Inferior parietal cortex (tissue), 1 donor: Measurements from ENCODE around the gene GABRP.
"Not testable (repeated sequence)": the region's sequence is repeated elsewhere in the genome, so short reads cannot be mapped to it uniquely, and the experiment has no call there.

ENCODE experiments used
- DNase-seq: peaks from one replicate; pipeline ENCODE4 v3.0.0-alpha.2; 2016; ENCODE audit errors: extremely low spot score

GABRP gene

DNA sequence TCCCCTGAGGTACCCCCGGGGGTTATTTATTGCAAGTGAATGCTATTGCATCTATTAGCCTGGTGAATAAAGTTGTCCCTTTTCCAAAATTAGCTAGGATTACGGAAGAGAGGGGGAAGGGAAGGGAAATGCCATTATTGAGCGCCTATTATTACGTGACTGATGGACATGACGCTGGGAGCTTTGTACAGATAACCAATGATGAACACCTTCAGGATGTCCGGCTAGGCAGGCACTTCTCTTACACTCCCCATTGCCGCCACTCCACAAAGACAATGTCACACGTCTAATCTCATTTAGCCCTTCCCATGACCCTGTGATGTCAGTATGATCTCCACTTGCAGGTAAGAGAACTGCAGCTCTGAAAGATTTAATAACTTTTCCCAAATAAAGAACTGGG, 9.4 kb downstream of the GABRP start:
- no peak for DNase-seq

DNA sequence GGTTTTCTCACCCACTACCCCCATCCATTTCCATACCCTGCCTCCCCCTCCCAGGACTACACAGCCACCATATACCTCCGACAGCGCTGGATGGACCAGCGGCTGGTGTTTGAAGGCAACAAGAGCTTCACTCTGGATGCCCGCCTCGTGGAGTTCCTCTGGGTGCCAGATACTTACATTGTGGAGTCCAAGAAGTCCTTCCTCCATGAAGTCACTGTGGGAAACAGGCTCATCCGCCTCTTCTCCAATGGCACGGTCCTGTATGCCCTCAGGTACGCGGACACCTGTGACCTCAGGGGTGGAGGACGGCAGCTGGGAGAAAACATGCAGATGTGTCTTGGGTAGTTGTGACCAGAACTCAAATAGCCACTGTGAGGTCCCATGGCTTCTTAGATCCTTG, 11.6 kb downstream of the GABRP start:
- no peak for DNase-seq

DNA sequence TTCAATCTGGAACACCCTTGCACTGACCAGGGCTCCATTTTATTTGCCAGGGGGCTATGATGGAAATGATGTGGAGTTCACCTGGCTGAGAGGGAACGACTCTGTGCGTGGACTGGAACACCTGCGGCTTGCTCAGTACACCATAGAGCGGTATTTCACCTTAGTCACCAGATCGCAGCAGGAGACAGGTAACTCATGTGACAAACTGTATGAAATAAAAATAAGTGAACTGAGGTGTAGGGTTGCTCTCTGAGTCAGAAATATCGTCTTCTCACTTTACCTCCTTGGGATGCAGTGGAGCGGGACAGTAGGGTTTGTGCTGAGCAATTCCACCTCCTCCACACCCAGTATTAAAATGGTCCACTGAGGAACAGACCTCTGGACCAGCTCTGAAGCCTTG, 22.1 kb downstream of the GABRP start:
- DNase-seq = no peak

DNA sequence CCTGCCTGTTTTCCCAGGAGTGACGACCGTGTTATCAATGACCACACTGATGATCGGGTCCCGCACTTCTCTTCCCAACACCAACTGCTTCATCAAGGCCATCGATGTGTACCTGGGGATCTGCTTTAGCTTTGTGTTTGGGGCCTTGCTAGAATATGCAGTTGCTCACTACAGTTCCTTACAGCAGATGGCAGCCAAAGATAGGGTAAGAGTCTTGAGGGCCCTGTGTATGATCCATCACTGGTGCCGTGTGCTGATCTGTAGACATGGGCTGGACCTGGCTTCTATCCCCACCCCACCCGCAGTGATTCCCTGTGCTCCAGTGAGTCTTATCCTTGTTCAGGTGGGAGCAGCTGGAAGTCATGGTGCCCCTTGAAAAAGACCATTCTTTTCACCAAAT, 26.0 kb downstream of the GABRP start:
- peak; percentile 32 for DNase-seq

DNA sequence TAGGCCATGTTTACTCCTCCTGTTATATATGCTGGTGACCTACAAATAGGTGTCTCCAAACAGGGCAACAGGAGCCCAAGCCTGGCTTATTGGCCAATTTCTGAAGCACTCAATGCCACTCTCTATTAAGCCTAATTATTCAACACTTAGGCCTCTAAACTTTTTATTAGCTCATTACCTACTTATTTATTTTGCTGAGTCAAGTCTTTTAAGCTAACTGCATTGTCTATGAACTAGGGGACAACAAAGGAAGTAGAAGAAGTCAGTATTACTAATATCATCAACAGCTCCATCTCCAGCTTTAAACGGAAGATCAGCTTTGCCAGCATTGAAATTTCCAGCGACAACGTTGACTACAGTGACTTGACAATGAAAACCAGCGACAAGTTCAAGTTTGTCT, 28.2 kb downstream of the GABRP start:
- DNase-seq = no peak

DNA sequence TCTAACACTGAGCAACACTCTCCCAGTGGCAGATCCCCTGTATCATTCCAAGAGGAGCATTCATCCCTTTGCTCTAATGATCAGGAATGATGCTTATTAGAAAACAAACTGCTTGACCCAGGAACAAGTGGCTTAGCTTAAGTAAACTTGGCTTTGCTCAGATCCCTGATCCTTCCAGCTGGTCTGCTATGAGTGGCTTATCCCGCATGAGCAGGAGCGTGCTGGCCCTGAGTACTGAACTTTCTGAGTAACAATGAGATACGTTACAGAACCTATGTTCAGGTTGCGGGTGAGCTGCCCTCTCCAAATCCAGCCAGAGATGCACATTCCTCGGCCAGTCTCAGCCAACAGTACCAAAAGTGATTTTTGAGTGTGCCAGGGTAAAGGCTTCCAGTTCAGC, 29.7 kb downstream of the GABRP start:
- no peak for DNase-seq

DNA sequence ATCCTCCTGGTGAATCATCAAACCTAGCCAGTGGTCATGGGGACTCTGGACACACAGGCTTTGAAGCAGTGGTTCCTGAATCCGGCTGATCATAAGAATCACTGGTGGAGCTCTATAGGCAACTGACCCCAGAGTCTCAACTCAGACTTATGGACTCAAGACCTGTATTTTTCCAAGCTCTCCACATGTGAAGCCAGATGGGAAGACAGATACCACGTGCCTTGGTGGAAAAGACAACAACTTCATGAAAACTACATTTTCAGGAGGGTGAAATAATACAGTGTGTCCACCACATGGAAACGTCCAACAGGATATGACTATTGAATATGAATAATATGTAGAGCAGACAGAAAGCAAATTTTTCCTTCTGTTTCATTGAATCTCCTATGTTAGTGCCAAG, 33.7 kb downstream of the GABRP start:
- no peak for DNase-seq

DNA sequence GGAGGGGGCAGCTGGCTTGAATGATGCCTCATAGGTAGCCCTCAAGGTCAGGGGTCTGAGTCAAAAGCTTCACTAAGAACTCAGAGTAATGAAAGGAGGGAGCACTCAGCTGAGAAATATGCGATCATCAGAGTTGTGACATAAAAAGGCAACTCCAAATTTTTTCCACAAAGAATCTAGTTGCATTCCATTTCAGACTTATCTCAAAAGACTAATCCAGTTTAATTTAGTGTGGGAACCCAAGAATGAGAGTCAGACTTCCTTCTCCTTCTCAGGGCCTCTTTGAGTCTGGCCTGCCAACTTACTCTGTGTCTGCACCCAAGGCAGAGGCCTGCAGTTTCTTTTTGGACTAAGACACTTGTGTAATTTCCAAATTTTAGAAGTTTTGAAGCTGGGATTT, 34.7 kb downstream of the GABRP start:
- DNase-seq = no peak

DNA sequence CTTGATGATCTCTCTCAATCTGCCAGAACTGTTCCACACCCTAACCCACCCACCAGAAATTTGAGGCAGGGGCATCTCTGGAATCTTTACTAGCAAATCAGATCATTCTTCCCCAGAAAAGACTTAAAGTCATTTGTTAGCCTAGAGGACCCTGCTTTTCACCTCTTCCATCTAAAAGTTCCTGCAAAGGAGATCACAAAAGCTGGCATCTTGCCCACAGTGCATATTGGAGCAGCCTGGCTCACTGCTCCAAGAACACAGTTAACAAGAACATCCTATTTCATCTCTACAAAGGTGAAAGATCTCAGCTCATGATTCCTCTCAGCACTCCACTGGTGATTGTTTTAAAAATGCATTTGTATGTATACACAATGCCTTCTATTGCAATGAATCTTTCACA, 36.3 kb downstream of the GABRP start:
- no peak for DNase-seq

DNA sequence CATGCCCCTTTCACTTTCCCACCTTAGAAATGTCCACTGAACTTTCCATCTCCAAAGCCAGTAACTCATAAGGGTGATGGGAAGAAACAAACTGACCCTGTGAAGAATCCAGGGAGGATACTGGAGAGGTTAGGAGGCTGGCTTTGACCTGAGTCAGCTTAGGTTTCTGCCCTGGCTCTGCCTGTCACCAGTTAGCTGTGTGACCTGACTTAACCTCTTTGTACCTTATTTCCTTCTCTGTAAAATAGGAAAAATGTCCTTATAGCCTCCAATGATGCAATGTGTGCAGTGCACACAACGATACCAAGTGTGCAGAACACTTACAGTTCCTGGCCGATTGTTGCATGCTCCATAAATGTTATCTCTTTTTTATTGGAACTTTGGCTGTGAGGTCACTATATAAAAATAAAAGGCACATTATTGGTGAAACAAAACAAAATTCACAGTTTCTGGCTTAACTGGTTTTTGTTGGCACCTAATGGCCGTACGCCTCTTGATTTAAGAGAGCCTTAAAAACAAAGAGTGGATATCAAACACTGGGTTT, 37.8 kb downstream of the GABRP start:
- DNase-seq = no peak

DNA sequence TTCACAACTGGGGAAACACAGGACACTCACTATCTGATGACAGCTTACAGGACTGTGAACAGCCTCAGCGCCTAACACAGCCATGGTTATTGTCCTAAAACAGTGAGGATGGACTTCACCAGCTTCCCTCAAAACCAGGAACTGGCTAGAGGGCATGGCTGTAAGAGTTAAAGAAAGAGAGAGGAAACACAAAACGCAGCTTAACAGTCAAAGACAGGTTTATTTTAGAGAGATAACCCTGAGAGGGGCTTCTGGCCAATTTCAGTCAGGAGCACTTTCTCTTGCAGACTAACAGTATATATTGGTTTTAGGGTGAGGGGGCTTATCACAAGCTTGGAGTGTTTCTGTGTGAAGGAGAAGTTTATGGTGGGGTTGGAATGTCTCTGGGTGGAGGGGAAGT, 42.6 kb downstream of the GABRP start:
- no peak for DNase-seq

DNA sequence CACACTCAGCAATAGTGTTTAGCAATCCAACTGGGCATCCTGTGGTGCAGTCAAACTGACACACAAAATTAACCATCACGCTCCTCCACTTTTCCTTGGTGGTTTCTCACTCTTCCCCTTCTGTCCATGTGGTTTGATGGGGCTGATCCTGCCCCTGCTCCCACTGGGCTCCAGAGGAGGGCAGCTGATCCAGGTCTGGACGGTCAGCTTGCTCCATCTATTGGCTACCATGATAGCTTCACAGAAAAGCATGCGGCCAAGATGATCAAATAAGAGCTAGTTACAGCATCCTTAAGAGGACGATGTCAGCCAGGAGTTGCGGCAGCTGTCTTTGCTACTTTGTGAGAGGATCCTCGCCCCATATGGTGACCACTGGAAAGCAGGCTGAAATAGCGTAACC, 48.7 kb downstream of the GABRP start:
- no peak for DNase-seq

DNA sequence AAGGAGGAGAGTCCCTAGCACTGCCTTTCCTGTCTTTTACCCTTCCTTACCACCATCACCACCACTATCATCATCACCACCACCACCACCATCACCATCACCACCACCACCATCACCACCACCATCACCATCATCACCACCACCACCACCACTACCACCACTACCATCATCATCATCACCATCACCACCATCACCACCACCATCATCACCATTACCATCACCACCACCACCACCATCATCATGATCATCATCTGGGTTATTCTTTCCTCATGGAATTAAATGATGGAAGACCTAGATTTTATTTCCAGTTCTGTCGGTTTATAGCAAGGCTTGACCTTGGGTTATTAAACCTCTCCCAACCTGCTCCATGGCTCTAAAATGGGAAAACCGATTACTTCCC, 50.5 kb downstream of the GABRP start:
- DNase-seq = not testable (repeated sequence)

DNA sequence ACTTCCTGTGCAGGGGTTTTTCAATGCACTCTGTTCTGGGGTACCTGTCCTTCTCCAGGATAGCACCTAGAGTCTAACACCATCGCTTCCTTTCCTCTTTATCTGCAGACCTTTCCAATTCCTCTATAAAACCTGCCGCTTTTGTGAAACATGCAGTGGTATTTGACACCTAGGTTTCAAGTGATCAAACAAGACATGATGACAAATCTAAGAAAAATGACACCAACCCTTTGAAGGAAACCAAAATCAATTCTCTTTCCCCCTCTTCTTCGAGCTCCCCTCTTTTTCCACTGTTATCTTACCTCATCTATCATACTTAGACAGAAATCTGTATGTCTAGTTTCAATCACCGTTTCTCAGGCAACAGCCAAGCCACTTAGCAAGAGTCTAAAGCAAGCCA, 52.7 kb downstream of the GABRP start:
- no peak for DNase-seq

DNA sequence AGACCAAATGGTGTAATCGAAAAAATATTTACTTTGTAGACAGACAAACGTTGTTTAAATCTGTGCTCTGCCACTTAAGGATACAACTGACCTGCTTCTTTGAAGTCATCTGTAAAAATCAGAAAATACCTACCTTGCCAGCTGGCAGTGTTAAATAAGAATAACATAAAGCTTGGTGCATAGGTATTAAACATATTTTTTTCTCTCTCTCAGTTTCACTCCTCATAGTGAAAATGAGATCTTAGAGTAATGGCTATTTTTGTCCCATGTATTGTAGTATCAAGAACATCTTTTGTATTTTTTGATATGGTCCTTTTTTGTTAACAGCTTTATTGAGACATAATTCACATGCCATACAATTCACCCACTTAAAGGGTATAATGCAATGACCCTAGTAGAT, 60.3 kb downstream of the GABRP start:
- no peak for DNase-seq

DNA sequence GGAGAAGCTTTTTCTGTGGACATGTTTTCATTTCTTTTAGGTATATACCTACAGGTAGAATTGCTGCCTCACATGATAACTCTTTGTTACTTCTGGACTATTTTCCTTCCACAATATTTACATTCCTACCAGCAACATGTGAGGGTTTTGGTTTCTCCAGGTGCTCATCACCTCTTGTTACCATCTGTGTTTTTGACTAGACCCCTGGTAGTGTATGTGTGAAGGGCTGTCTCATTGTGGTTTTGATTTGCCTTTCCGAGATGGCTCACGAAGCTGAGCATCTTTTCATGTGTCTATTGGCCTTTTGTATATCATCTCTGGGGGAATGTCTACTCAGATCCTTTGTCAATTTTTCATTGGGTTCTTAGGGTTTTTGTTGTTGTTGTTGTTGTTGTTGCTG, 61.1 kb downstream of the GABRP start:
- no peak for DNase-seq

DNA sequence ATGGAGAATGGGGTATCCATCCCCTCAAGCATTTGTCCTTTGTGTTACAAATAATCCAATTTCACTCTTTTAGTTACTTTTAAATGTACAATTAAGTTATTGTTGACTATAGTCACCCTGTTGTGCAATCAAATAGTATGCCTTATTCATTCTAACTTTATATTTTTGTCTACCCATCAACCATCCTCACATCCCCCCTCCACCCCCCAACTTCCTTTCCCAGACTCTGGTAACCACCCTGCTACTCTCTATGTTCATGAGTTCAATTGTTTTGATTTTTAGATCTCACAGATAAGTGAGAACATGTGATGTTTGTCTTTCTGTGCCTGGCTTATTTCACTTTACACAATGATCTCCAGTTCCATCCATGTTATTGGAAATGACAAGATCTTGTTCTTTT, 62.9 kb downstream of the GABRP start:
- DNase-seq = no peak

DNA sequence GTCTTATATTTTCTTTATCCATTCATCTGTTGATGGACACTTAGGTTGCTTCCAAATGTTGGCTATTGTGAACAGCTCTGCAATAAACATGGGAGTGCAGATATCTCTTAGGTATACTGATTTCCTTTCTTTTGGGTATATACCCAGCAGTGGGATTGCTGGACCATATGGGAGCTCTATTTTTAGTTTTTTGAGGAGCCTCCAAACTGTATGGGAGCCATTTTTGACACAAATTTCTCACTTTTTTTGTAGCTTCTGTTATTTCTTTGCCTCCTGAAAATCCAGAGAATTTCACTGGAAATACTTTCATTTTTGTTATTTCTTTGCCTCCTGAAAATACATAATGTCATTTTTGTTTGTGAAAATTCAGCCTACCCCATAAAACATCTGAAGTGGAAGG, 63.3 kb downstream of the GABRP start:
- peak; percentile 6 for DNase-seq

DNA sequence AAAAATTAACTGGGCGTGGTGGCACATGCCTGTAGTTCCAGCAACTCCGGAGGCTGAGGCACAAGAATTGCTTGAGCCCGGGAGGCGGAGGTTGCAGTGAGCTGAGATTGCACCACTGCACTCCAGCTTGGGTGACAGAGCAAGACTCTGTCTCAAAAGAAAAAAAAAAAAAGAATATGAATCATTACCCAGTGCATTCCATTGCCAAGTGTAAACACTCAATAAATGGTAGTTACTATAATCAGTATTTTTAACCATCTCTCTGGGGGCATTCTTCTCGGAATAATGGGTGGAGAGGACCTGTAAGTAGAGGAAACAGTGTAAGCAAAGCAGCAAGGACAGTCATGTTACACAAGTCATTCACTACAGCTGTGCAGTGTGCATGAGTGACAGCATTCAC, 64.5 kb downstream of the GABRP start:
- no peak for DNase-seq

DNA sequence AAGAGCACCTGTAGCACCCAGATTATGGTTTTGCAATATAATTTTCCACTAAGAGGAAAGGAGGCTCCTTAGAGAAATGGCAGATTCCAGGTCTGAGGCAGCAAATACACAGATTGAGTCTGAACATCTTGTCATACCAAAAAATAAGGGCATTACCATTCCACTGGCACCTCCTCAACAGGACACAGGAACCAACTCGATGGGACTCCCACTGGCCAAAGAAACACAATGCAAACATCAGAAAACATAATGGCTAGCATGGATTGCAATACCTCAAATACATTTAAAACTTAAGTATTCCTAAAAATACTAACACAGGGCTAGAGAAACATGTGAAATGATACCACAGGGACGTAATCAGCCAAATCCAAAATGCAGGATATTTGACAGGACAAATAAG, 65.8 kb downstream of the GABRP start:
- no peak for DNase-seq

DNA sequence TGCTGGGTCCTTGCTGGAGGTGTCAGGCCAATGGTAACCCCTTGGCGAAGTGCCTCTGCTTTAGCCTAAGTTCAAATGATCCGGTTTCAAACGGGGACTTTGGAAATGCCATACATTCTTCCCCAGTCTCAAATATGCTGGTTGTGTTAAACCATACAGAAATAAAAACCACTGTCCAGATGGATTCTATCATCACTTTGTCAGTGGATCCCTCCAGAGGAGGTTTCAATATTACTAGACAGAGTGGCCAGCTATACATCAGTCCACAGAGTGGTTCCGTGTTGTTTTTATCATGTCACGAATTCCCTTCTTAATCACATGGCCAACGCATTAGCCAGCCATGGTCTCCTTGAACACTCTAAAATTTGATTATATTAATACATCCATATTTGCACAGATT, 71.0 kb downstream of the GABRP start:
- DNase-seq = no peak

DNA sequence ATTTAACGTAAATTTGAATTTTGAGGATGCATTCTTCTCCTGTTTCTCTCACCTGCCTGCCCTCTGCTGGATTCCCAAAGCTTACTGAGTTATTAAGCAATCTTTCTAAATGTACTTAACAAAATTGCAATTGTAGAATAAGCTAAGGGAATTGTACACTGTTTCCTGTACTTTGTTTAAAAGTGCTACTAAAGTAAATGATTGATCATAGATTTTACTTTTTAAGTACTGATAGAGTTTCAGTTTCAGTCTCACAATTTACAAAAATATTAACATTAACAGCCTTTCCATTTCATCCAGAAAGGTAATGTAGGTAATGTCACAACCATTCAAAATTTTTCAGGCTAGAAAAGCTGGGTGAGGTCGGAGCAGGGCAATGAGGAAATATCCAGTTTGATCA, 73.5 kb downstream of the GABRP start:
- no peak for DNase-seq

DNA sequence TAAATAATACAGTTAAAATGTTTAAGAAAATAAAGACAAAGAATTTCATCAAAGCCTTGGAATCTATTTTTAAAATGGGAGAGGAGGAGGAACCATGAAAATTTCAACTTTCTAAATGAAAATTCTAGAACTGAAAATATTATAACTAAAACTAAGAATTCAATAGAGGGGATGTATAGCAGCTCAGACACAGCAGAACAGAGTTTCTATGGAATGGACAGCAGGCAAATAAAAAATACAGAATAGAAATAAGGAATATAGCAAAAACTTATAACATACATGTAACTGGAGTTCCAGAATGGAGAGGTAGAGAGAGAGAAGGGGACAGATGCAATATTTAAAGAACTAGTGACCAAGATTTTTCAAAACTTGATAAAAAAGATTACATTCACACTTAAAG, 76.9 kb downstream of the GABRP start:
- DNase-seq = no peak

DNA sequence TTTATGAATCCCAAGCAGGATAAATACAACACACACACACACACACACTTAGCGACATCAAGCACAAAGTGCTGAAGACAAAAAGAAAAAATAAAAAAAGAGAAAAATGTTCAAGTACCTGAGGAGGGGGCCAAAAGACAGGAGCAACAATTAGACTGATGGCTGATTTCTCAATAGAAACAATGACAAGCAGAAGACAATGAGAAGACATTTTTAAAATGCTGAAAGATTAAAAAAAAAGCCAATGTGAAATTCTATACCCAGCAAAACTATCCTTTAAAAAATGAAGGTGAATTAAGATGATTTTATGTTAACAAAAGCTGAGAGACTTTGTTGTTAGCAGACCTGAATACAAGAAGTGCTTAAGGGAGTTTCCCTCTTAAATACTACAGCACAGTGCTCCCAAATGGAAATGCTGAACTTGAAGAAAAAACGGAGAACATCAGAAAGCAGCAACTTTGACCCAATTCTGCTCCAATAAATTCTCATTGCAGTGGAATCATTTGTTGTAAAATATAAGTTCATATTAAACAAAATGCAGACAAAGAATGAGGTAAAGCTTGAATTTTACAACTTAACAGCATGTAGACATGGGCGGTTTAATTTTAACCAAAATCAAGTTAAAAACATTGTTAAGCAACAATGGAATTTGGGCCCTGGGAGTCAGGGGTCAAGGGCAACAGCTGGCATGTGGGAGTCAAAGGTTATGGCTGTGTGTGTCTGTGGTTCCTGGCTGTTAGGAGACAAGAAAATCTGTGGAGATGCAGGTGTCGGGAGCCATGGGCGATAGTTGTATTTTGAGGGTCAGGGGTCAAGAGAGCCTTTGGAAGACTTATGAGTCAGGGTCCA, 77.5 kb downstream of the GABRP start:
- no peak for DNase-seq
